K562 (cell line): ENCODE data around the gene TMEM151A. TPM values are rescaled to one million over a fixed set of nuclear protein-coding genes. Genes with fewer than 3 reads are reported as not detected.

Source experiments
- ATAC-seq: fragments of 200-7000 bp; cut with Tn5 transposase; 3 replicates; pipeline ENCODE4 v1.9.1; 2020; ENCODE audit warnings: moderate library complexity
- BruUV-seq: library from RNA; stranded (reverse); fragments of 400-500 nt; replicated peaks from 2 replicates; lab custom pipeline; 2021; lab: Mats Ljungman, UMichigan
- CTCF ChIA-PET: fragments of 300-600 bp; formaldehyde crosslinking; extraction: SDS; loops from one replicate; lab custom pipeline; 2021; ENCODE audit warnings: low intra/inter-chr PET ratio; lab: Yijun Ruan, JAX
- POLR2A ChIA-PET: fragments of 300-600, 350-650 bp; sonication (Branson Sonifier 250); formaldehyde crosslinking; extraction: SDS; loops from one replicate; lab custom pipeline; 2021; ENCODE audit warnings: antibody characterized with exemption, inconsistent platforms; lab: Yijun Ruan, JAX
- DNase-seq, 4 experiments: peaks; one replicate each; pipeline versions ENCODE4 v3.0.0 to v3.0.0-alpha.2; 2011 to 2018; ENCODE audit warnings: low spot score in 3 of 4, mixed read lengths in 3 of 4; ENCODE audit errors: extremely low read depth in 1 of 4
- FAIRE-seq: peaks from 2 replicates; lab custom pipeline; 2011; peaks lifted over from hg19 to GRCh38; lab: Jason Lieb, UNC
- H2AFZ ChIP-seq: 2 replicates; pipeline ENCODE4 v1.6.0; 2011; ENCODE audit warnings: low read depth, low read length, control low read depth, inconsistent platforms
- H3K27ac ChIP-seq: fragments of 200-600 bp; 3 replicates; pipeline ENCODE4 v1.8.0; 2011; ENCODE audit warnings: low read depth, mild to moderate bottlenecking, control low read depth, inconsistent platforms, low read length, moderate library complexity, mixed read lengths; ENCODE audit errors: extremely low read depth
- H3K27me3 ChIP-seq, 2 experiments: fragments of 300-600 bp in 1 of 2; 2 replicates in 1 of 2; 3 replicates in 1 of 2; pipeline versions ENCODE4 v1.6.0 to v1.8.0; 2011; ENCODE audit warnings: inconsistent platforms in 2 of 2, low read length in 2 of 2, mild to moderate bottlenecking in 1 of 2, mixed read lengths in 1 of 2, moderate library complexity in 1 of 2; ENCODE audit not compliant: control insufficient read depth in 2 of 2, insufficient read depth in 2 of 2
- H3K36me3 ChIP-seq: fragments of 300-600 bp; 3 replicates; pipeline ENCODE4 v1.8.0; 2011; ENCODE audit warnings: mild to moderate bottlenecking, low read length, inconsistent platforms; ENCODE audit not compliant: control insufficient read depth, insufficient read depth
- H3K4me1 ChIP-seq, 2 experiments: fragments of 200-600 bp in 1 of 2; replicated peaks in 1 of 2; 2 replicates in 1 of 2; 3 replicates in 1 of 2; pipeline versions ENCODE4 v1.5.1 to v1.8.0; 2011; ENCODE audit warnings: inconsistent platforms in 2 of 2, low read length in 2 of 2, mild to moderate bottlenecking in 1 of 2, mixed read lengths in 1 of 2, moderate library complexity in 1 of 2; ENCODE audit not compliant: control insufficient read depth in 2 of 2, insufficient read depth in 2 of 2
- H3K4me2 ChIP-seq: 2 replicates; pipeline ENCODE4 v1.6.1; 2011; ENCODE audit warnings: low read length, control low read depth, inconsistent platforms, mixed read lengths; ENCODE audit not compliant: insufficient read depth
- H3K4me3 ChIP-seq: fragments of 200-600 bp; sonication (generic), shearing (Covaris generic); 2 replicates; pipeline ENCODE4 v1.5.1; 2016; ENCODE audit warnings: control low read depth, inconsistent platforms
- H3K79me2 ChIP-seq: fragments of 200-600 bp; 3 replicates; pipeline ENCODE4 v1.8.0; 2011; ENCODE audit warnings: low read length, inconsistent platforms; ENCODE audit not compliant: control insufficient read depth, insufficient read depth
- H3K9ac ChIP-seq, 2 experiments: 2 replicates each; pipeline versions ENCODE4 v1.6.0 to v1.6.1; 2011; ENCODE audit warnings: low read depth in 2 of 2, low read length in 2 of 2, control low read depth in 1 of 2, inconsistent platforms in 1 of 2, mild to moderate bottlenecking in 1 of 2, mixed read lengths in 1 of 2; ENCODE audit not compliant: insufficient read depth in 1 of 2
- H3K9me1 ChIP-seq: one replicate; pipeline ENCODE4 v1.6.0; 2011; ENCODE audit warnings: inconsistent platforms, mild to moderate bottlenecking, low read length, moderate library complexity; ENCODE audit not compliant: control insufficient read depth, insufficient read depth
- H3K9me3 ChIP-seq: replicated peaks from 2 replicates; pipeline ENCODE4 v1.5.1; 2011; ENCODE audit warnings: low read depth, low read length, inconsistent platforms; ENCODE audit not compliant: control insufficient read depth, insufficient read depth
- H4K20me1 ChIP-seq: replicated peaks from 2 replicates; pipeline ENCODE4 v1.6.1; 2011; ENCODE audit warnings: low read length, inconsistent platforms, mixed read lengths; ENCODE audit not compliant: control insufficient read depth, insufficient read depth
- ASH1L ChIP-seq: fragments of 450-650 bp; IDR thresholded peaks from 2 replicates; pipeline ENCODE4 v1.6.1; 2018; ENCODE audit warnings: borderline replicate concordance, mild to moderate bottlenecking, low read depth; ENCODE audit not compliant: partially characterized antibody
- CXXC5 ChIP-seq: fragments of 250-450 bp; sonication (Bioruptor Pico); IDR thresholded peaks from 2 replicates; pipeline ENCODE4 v1.8.0; 2022; ENCODE audit warnings: inconsistent platforms, mild to moderate bottlenecking, moderate library complexity
- ETS2 ChIP-seq: IDR thresholded peaks from 2 replicates; pipeline ENCODE4 v1.6.1; 2016; ENCODE audit warnings: borderline replicate concordance, missing genetic modification characterization, mild to moderate bottlenecking, moderate library complexity, missing compliant biosample characterization; ENCODE audit not compliant: poor library complexity, severe bottlenecking
- ETV1 ChIP-seq: fragments of 450-650 bp; conservative IDR thresholded peaks from 2 replicates; pipeline ENCODE4 v1.6.1; 2016; ENCODE audit warnings: missing genetic modification characterization, control low read depth, low read depth, missing compliant biosample characterization
- FIP1L1 ChIP-seq: fragments of 200-400 bp; formaldehyde crosslinking; IDR thresholded peaks from 2 replicates; pipeline ENCODE4 v1.6.1; 2018; ENCODE audit warnings: mild to moderate bottlenecking, low read depth, low read length; ENCODE audit not compliant: poor library complexity, severe bottlenecking
- FOXK1 ChIP-seq: sonication (generic); formaldehyde crosslinking; IDR thresholded peaks from 2 replicates; pipeline ENCODE4 v1.8.0; 2022; ENCODE audit warnings: missing genetic modification reagents, mild to moderate bottlenecking, borderline replicate concordance
- HDGF ChIP-seq: fragments of 450-650 bp; IDR thresholded peaks from 2 replicates; pipeline ENCODE4 v1.6.1; 2016
- JUNB ChIP-seq: fragments of 450-650 bp; formaldehyde crosslinking; conservative IDR thresholded peaks from 2 replicates; pipeline ENCODE4 v1.4.0; 2020; ENCODE audit warnings: mild to moderate bottlenecking
- KAT7 ChIP-seq: sonication (generic); formaldehyde crosslinking; IDR thresholded peaks from 2 replicates; pipeline ENCODE4 v1.8.0; 2022; ENCODE audit warnings: missing genetic modification reagents, mild to moderate bottlenecking, borderline replicate concordance
- KLF10 ChIP-seq: fragments of 250-450 bp; sonication (Bioruptor Pico); IDR thresholded peaks from 2 replicates; pipeline ENCODE4 v1.6.1; 2021; ENCODE audit warnings: matching md5 sums
- LEF1 ChIP-seq: fragments of 450-650 bp; IDR thresholded peaks from 2 replicates; pipeline ENCODE4 v1.6.1; 2016; ENCODE audit warnings: mild to moderate bottlenecking
- NFE2 ChIP-seq: IDR thresholded peaks from 2 replicates; pipeline ENCODE4 v1.6.1; 2014; ENCODE audit warnings: antibody characterized with exemption, low read depth
- POLR2AphosphoS5 ChIP-seq: IDR thresholded peaks from 2 replicates; pipeline ENCODE4 v1.6.1; 2011; ENCODE audit warnings: mild to moderate bottlenecking, low read depth, low read length, moderate library complexity; ENCODE audit not compliant: control insufficient read depth, insufficient read depth
- SPI1 ChIP-seq: IDR thresholded peaks from 2 replicates; pipeline ENCODE4 v1.6.1; 2011; ENCODE audit warnings: low read depth, low read length, control low read depth, borderline replicate concordance
- SRSF1 ChIP-seq: fragments of 200-400 bp; formaldehyde crosslinking; IDR thresholded peaks from 2 replicates; pipeline ENCODE4 v1.6.1; 2017; ENCODE audit warnings: mild to moderate bottlenecking, low read depth, low read length, moderate library complexity
- ZFP36 ChIP-seq: fragments of 150-350 bp; IDR thresholded peaks from 2 replicates; pipeline ENCODE4 v1.6.1; 2018; ENCODE audit warnings: low read length, low read depth; ENCODE audit not compliant: partially characterized antibody
- ZNF134 ChIP-seq: fragments of 250-450 bp; sonication (Bioruptor Pico); conservative IDR thresholded peaks from 2 replicates; pipeline ENCODE4 v1.4.0; 2020
- ZNF444 ChIP-seq: fragments of 250-450 bp; sonication (Bioruptor Pico); IDR thresholded peaks from 2 replicates; pipeline ENCODE4 v1.4.0; 2020; ENCODE audit warnings: mild to moderate bottlenecking, moderate library complexity
- ZNF668 ChIP-seq: fragments of 250-450 bp; sonication (Bioruptor Pico); IDR thresholded peaks from 2 replicates; pipeline ENCODE4 v1.8.0; 2022; ENCODE audit warnings: mild to moderate bottlenecking, inconsistent platforms
- ZNF778 ChIP-seq: fragments of 450-650 bp; formaldehyde crosslinking; IDR thresholded peaks from 2 replicates; pipeline ENCODE4 v1.4.0; 2020; ENCODE audit warnings: mild to moderate bottlenecking, moderate library complexity
- ZNF830 ChIP-seq: fragments of 250-450 bp; sonication (Bioruptor Pico); IDR thresholded peaks from 2 replicates; pipeline ENCODE4 v1.5.0; 2021; ENCODE audit warnings: mild to moderate bottlenecking
- WGBS: fragments of 100-300 bp; shearing (Covaris generic); methylation state at CpG from one replicate; pipeline ENCODE4 v1.1.6; 2016; ENCODE audit warnings: low coverage, mixed read lengths; ENCODE audit not compliant: insufficient coverage; ENCODE audit errors: missing lambda C conversion rate; 5-methylcytosine and 5-hydroxymethylcytosine counted together
- in situ Hi-C: fragments of 300-500 bp; cut with MboI; formaldehyde crosslinking; loops from 4 replicates; pipeline ENCODE4 v1.15.0; 2018; ENCODE audit warnings: inconsistent platforms, mixed read lengths
- intact Hi-C: fragments of 100-400 bp; cut with micrococcal nuclease; formaldehyde crosslinking; loops from 2 replicates; pipeline ENCODE4 v1.14.2; 2022
- polyA plus RNA-seq, 8 experiments: library from polyadenylated mRNA; depleted of rRNA in 4 of 8; stranded (reverse) in 5 of 8; unstranded in 3 of 8; fragments of >200 nt; fragmentation: Nextera tagmentation in 2 of 8; fragmentation: Illumina TruSeq in 1 of 8; extraction: Ambion mirVana in 2 of 8; extraction: Trizol in 1 of 8; gene quantifications; 2 replicates each; pipeline versions ENCODE4 v1.2.1 to v1.2.3, GENCODE V29; 2011 to 2014; ENCODE audit warnings: inconsistent platforms in 1 of 8, missing spikeins in 1 of 8
- total RNA-seq, 7 experiments: library from RNA; depleted of rRNA in 6 of 7; stranded (reverse); fragments of >200 nt in 6 of 7; fragmentation: Illumina TruSeq in 2 of 7; extraction: Trizol in 2 of 7; gene quantifications; 2 replicates each; pipeline versions ENCODE4 v1.2.1 to v1.2.3, GENCODE V29; 2011 to 2021; ENCODE audit warnings: low replicate concordance in 1 of 7
- TF ChIP-seq, protein P1 (sequence below): sonication (generic); formaldehyde crosslinking; IDR thresholded peaks from 2 replicates; pipeline ENCODE4 v1.8.0; 2022; ENCODE audit warnings: mild to moderate bottlenecking, low read depth, missing genetic modification reagents

The TMEM151A gene
- total and polyA plus RNA-seq, 9 of the 15 experiments (the other 6 are each of a cell fraction or from before 2014, with no cell fraction given), result not detected

DNA sequence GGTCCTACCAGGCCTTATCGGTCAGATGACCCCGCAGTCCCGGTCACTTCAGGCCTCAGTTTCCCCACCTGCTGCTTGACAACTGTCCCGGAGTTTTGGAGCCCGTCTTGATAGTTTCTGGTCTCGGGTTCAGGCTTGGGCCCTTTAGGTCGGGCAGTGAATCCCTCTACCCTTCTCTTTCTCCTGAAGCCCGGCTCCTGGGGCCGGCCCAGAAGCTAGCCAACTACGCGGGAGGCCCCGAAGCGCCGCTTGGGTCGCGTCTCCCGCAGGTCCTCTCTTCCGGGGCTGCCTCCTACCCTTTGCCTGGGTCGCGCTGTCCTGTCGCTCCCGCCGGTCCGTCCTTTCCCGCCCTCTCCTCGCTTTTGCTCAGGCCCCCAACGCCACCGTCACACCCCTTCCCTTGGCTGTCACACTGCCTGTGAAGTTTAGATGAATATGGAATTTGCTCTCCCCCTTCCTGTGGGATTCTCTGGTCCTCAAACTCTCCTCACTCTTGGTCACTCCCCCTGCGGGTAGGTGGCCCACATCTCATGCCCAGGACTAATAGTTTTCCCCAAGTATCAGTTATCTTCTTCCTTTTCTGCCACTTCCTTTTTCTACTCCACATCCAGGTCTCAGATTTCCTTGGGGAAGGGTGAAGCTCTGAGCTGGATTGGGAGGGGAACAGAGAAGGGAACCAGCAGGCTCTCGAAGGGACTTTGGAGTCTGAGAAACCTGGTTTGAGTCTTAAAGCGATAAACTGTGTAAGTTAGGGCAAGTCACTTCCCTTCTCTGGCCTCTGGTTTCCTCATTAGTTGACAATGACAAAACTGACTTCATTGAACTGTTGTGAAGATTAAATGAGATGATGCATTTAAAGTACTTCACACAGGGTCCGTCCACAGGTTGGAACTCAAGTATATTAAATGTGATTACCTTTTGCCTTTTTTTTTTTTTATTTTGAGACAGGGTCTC, 22.5 kb upstream of the TMEM151A start:
- peak; percentile 14 for ATAC-seq
- peak; percentile 54 to 69 (median 64) for DNase-seq
- BruUV-seq, result TSS peak; percentile 41
- CTCF ChIA-PET, result interaction anchor here (1.1 kb wide), 1 partner anchor 46 kb away, joined by 4 read pairs; no protein-coding TSS in a partner anchor
- Histone ChIP-seq H2AFZ (peak overlapping the region; percentile 84), H3K9me3 (no peaks in the 10 kb centered on the region), H3K4me3 (peak overlapping the region; percentile 100), H3K27ac (peak overlapping the region; percentile 95), H3K4me2 (peak overlapping the region; percentile 98), H3K9ac (peak overlapping the region; percentile 98 to 99), H3K79me2 (peaks cover 29% of the 10 kb centered on the region), H3K4me1 (peaks cover 5 to 47% of the 10 kb centered on the region in 2 experiments; a peak in 4 of 5 replicates), H3K36me3 (peaks cover 63% of the 10 kb centered on the region), H3K27me3 (no peaks in the 10 kb centered on the region), H4K20me1 (peaks cover 10% of the 10 kb centered on the region; the same call in 1 of the 2 replicates), H3K9me1 (no peaks in the 10 kb centered on the region)
- POLR2A ChIA-PET, result interaction anchor here (0.6 to 2.8 kb wide), 3 partner anchors 11 to 20 kb away, joined by 3 to 17 read pairs (median 3); partner anchors contain the start of gene YIF1A
- 3% methylated on average over 31 of the region's 32 CpGs for WGBS
- peak; percentile 64 for FAIRE-seq
- in situ Hi-C loops (no loop called here), intact Hi-C loops (no loop called here)
- no peak for TF ChIP-seq ETV1 (tag)
- no peak for TF ChIP-seq KLF10 (CRISPR knock-in tag)
- TF ChIP-seq ZNF444 (CRISPR knock-in tag), result no peak
- no peak for TF ChIP-seq ZNF668
- TF ChIP-seq FOXK1, result no peak; the same call in 1 of the 2 replicates
- no peak for TF ChIP-seq ZNF778 (CRISPR knock-in tag)
- no peak for TF ChIP-seq ETS2
- 0 out of 2 replicates have a peak, but pooled peaks have one; percentile 1 for TF ChIP-seq CXXC5 (CRISPR knock-in tag)
- 0 out of 2 replicates have a peak, but pooled peaks have one; percentile 33 for TF ChIP-seq HDGF
- no peak for TF ChIP-seq ZNF830
- no peak for TF ChIP-seq POLR2AphosphoS5
- no peak for TF ChIP-seq LEF1
- no peak for TF ChIP-seq ZNF134 (CRISPR knock-in tag)
- TF ChIP-seq, protein P1, sequence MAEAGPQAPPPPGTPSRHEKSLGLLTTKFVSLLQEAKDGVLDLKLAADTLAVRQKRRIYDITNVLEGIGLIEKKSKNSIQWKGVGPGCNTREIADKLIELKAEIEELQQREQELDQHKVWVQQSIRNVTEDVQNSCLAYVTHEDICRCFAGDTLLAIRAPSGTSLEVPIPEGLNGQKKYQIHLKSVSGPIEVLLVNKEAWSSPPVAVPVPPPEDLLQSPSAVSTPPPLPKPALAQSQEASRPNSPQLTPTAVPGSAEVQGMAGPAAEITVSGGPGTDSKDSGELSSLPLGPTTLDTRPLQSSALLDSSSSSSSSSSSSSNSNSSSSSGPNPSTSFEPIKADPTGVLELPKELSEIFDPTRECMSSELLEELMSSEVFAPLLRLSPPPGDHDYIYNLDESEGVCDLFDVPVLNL (CRISPR knock-in tag), result no peak
- TF ChIP-seq JUNB, result no peak
- TF ChIP-seq NFE2, result no peak
- peak; percentile 67; the same call in 1 of the 2 replicates for TF ChIP-seq KAT7 (CRISPR knock-in tag)
- TF ChIP-seq ASH1L, result no peak
- TF ChIP-seq SRSF1, result no peak
- no peak for TF ChIP-seq FIP1L1
- peak; percentile 94 for TF ChIP-seq SPI1
- TF ChIP-seq ZFP36, result no peak
